ENCODE measurements around the gene SNRNP200.

DNA sequence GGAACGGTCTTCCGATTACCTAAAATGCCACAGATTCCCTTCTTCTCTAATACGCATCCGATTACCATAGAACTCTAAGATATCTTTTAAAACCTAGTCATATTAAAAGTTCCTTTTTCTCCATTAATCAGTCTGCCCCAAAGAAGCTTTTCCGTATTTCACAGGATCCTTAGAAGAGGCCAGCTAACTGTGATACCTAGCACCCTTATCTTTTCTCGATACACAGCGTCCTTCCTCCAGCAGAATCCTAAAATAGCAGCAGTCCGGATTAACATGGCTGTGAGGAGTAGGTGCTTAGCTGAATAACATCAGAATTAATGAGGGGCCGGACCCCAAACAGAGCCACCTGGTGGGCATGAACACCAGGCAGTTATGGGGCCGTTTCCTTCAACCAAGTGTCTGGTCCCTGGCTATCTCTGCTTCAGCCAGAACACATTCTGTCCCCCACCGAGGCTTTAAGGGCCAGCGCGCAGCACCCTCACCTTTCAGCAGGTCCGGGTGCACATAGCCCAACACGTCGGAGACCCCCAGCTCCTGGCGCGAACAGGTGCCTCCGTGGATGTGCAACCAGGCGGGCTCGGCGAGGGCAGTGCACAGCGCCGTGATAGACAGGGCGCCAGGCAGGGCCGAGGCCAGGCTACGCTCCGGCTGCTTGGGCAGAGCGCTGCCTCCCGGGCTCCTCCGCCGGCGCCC lies 40.5 kb downstream of the SNRNP200 start:
- TF ChIP-seq, protein P1, sequence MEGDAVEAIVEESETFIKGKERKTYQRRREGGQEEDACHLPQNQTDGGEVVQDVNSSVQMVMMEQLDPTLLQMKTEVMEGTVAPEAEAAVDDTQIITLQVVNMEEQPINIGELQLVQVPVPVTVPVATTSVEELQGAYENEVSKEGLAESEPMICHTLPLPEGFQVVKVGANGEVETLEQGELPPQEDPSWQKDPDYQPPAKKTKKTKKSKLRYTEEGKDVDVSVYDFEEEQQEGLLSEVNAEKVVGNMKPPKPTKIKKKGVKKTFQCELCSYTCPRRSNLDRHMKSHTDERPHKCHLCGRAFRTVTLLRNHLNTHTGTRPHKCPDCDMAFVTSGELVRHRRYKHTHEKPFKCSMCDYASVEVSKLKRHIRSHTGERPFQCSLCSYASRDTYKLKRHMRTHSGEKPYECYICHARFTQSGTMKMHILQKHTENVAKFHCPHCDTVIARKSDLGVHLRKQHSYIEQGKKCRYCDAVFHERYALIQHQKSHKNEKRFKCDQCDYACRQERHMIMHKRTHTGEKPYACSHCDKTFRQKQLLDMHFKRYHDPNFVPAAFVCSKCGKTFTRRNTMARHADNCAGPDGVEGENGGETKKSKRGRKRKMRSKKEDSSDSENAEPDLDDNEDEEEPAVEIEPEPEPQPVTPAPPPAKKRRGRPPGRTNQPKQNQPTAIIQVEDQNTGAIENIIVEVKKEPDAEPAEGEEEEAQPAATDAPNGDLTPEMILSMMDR (IDR thresholded peaks at IDR 0.05) = peak in 1 of 2 donors; percentile 5
- no peak for TF ChIP-seq POLR2A (IDR thresholded peaks at IDR 0.05)
- TF ChIP-seq EP300 (IDR thresholded peaks at IDR 0.05) = no peak
- TF ChIP-seq POLR2AphosphoS5 (IDR thresholded peaks at IDR 0.05) = no peak
